ENCODE data around the gene ACTRT2.

- TF ChIP-seq, protein P1, sequence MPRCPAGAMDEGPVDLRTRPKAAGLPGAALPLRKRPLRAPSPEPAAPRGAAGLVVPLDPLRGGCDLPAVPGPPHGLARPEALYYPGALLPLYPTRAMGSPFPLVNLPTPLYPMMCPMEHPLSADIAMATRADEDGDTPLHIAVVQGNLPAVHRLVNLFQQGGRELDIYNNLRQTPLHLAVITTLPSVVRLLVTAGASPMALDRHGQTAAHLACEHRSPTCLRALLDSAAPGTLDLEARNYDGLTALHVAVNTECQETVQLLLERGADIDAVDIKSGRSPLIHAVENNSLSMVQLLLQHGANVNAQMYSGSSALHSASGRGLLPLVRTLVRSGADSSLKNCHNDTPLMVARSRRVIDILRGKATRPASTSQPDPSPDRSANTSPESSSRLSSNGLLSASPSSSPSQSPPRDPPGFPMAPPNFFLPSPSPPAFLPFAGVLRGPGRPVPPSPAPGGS (IDR thresholded peaks at IDR 0.05; ENCODE audit: borderline replicate concordance, insufficient read depth, low read depth, low read length, poor library complexity, severe bottlenecking) = no peak
- TF ChIP-seq, protein P2, sequence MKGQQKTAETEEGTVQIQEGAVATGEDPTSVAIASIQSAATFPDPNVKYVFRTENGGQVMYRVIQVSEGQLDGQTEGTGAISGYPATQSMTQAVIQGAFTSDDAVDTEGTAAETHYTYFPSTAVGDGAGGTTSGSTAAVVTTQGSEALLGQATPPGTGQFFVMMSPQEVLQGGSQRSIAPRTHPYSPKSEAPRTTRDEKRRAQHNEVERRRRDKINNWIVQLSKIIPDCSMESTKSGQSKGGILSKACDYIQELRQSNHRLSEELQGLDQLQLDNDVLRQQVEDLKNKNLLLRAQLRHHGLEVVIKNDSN (IDR thresholded peaks at IDR 0.05; ENCODE audit: borderline replicate concordance, extremely low read length, insufficient read depth, low read depth, low read length) = no peak
- TF ChIP-seq, protein P3, sequence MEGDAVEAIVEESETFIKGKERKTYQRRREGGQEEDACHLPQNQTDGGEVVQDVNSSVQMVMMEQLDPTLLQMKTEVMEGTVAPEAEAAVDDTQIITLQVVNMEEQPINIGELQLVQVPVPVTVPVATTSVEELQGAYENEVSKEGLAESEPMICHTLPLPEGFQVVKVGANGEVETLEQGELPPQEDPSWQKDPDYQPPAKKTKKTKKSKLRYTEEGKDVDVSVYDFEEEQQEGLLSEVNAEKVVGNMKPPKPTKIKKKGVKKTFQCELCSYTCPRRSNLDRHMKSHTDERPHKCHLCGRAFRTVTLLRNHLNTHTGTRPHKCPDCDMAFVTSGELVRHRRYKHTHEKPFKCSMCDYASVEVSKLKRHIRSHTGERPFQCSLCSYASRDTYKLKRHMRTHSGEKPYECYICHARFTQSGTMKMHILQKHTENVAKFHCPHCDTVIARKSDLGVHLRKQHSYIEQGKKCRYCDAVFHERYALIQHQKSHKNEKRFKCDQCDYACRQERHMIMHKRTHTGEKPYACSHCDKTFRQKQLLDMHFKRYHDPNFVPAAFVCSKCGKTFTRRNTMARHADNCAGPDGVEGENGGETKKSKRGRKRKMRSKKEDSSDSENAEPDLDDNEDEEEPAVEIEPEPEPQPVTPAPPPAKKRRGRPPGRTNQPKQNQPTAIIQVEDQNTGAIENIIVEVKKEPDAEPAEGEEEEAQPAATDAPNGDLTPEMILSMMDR (IDR thresholded peaks at IDR 0.05 in 2 of 3, conservative IDR thresholded peaks at IDR 0.05 in 1 of 3; ENCODE audit: control insufficient read depth in 2 of 3, extremely low read depth in 1 of 3, insufficient read depth in 1 of 3, low read depth in 3 of 3, low read length in 3 of 3) = no peak
- TF ChIP-seq SRF (IDR thresholded peaks at IDR 0.05; ENCODE audit: low read depth in 2 of 2, low read length in 2 of 2) = no peak
- TF ChIP-seq ZNF274 (IDR thresholded peaks at IDR 0.05; ENCODE audit: insufficient read depth, insufficient read length) = no peak
- TF ChIP-seq GABPA (IDR thresholded peaks at IDR 0.05; ENCODE audit: low read depth) = no peak
- TF ChIP-seq BCL11A (IDR thresholded peaks at IDR 0.05; ENCODE audit: low read depth, low read length) = no peak
Observed at GRCh38 chr1:3026124-3026523, 4.9 kb downstream of the ACTRT2 start.

All from GM12878 (cell line).